OCI-LY3 (cell line): Measurements from ENCODE around the gene MIA3.

Source experiments
- H2AFZ ChIP-seq: fragments of 200-600, 300-600 bp; shearing (Covaris generic); 2 replicates; pipeline ENCODE4 v1.6.0; 2014; ENCODE audit warnings: antibody characterized with exemption, low read depth, low read length
- H3K27ac ChIP-seq: fragments of 200-600, 300-600 bp; sonication (generic); 2 replicates; pipeline ENCODE4 v1.5.1; 2014; ENCODE audit warnings: mild to moderate bottlenecking, low read length, moderate library complexity, mixed read lengths
- H3K27me3 ChIP-seq: fragments of 200-600, 300-600 bp; sonication (generic); 2 replicates; pipeline ENCODE4 v1.6.1; 2014; ENCODE audit warnings: low read depth, low read length, mixed read lengths
- H3K36me3 ChIP-seq: fragments of 200-600, 300-600 bp; sonication (generic); replicated peaks from 2 replicates; pipeline ENCODE3; 2014; ENCODE audit warnings: low read depth, low read length, mixed read lengths
- H3K4me1 ChIP-seq: fragments of 300-600, 200-600 bp; sonication (generic); 2 replicates; pipeline ENCODE4 v1.6.1; 2014; ENCODE audit warnings: low read length, mixed read lengths
- H3K4me2 ChIP-seq: fragments of 200-600, 300-600 bp; sonication (generic); 2 replicates; pipeline ENCODE4 v1.6.1; 2014; ENCODE audit warnings: low read length, mixed read lengths
- H3K4me3 ChIP-seq: fragments of 300-600, 200-600 bp; sonication (generic); 2 replicates; pipeline ENCODE4 v1.5.1; 2014; ENCODE audit warnings: antibody characterized with exemption, mild to moderate bottlenecking, low read length, moderate library complexity
- H3K79me2 ChIP-seq: fragments of 300-600, 200-600 bp; shearing (Covaris generic); 2 replicates; pipeline ENCODE4 v1.6.1; 2014; ENCODE audit warnings: mild to moderate bottlenecking, low read length, mixed read lengths
- H3K9ac ChIP-seq: fragments of 300-600, 200-600 bp; shearing (Covaris generic); 2 replicates; pipeline ENCODE4 v1.6.0; 2014; ENCODE audit warnings: mild to moderate bottlenecking, low read length, moderate library complexity
- H3K9me3 ChIP-seq: fragments of 200-600, 300-600 bp; shearing (Covaris generic); 2 replicates; pipeline ENCODE4 v1.6.1; 2014; ENCODE audit warnings: low read length, mixed read lengths; ENCODE audit not compliant: insufficient read depth
- H4K20me1 ChIP-seq: fragments of 200-600, 300-600 bp; sonication (generic); 2 replicates; pipeline ENCODE4 v1.6.1; 2016; ENCODE audit warnings: low read length, mixed read lengths; ENCODE audit not compliant: insufficient read depth
- EZH2phosphoT487 ChIP-seq: fragments of 200-600 bp; shearing (Covaris generic); IDR thresholded peaks from 2 replicates; pipeline ENCODE4 v1.6.1; 2018; ENCODE audit warnings: antibody characterized with exemption, mixed run types, low read depth
- TF ChIP-seq, protein P1 (sequence below): fragments of 200-600, 300-600 bp; sonication (generic); IDR thresholded peaks from 2 replicates; pipeline ENCODE4 v1.5.1; 2014; ENCODE audit warnings: antibody characterized with exemption, low read length, low read depth

The MIA3 gene

DNA sequence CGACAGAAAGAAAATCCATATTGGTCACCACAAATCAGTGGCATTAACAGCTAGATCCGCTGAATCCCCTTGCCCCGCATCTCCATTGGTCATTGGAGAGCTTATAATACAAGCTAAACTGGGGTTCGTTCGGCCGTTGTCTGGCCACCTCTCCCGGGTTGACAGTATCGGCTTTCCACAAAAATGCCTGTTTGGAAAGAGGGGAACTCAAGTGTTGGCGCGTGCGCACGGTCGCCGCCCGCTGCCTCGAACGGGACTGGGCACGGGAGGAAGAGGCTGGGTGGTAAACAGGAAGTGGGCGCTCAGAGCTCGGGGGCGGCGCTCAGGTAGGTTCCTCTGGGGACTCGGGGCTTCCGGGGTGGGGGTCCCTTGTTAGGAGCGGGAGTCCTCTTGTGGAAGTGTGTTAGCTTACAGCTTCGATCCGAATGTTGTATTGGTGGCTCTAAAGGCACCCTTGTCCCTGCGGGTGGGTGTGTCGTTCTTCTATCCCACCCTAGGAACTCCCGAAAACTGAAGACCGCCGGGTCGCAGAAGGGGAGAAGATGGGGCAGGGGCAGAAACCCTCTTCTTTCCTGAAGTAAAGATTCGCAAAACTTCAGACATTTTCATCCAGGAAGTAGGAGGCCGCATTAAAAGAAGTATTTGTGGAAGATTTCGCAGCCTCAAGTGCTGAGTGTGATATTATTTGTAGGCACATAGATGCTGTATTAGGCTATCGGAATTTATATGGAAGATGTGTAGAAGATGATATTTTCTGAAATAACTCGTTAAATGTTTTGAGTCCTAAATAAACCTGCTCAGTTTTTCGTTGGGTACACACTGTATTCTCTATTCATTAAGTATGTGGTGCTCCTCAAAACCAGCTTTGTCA, 95.4 kb downstream of the MIA3 start:
- peak overlapping the region; percentile 99 for H3K9ac ChIP-seq
- H2AFZ ChIP-seq = peak overlapping the region; percentile 92
- no peaks in the 10 kb centered on the region for H3K9me3 ChIP-seq
- H4K20me1 ChIP-seq = 0 out of 2 replicates have a peak, but pooled peaks cover 4% of the 10 kb centered on the region
- H3K36me3 ChIP-seq = peaks cover 17% of the 10 kb centered on the region
- TF ChIP-seq, protein P1, sequence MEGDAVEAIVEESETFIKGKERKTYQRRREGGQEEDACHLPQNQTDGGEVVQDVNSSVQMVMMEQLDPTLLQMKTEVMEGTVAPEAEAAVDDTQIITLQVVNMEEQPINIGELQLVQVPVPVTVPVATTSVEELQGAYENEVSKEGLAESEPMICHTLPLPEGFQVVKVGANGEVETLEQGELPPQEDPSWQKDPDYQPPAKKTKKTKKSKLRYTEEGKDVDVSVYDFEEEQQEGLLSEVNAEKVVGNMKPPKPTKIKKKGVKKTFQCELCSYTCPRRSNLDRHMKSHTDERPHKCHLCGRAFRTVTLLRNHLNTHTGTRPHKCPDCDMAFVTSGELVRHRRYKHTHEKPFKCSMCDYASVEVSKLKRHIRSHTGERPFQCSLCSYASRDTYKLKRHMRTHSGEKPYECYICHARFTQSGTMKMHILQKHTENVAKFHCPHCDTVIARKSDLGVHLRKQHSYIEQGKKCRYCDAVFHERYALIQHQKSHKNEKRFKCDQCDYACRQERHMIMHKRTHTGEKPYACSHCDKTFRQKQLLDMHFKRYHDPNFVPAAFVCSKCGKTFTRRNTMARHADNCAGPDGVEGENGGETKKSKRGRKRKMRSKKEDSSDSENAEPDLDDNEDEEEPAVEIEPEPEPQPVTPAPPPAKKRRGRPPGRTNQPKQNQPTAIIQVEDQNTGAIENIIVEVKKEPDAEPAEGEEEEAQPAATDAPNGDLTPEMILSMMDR = peak; percentile 23
- TF ChIP-seq EZH2phosphoT487 = no peak
- H3K4me2 ChIP-seq = peak overlapping the region; percentile 76
- H3K27ac ChIP-seq = peak overlapping the region; percentile 91
- peaks cover 11% of the 10 kb centered on the region for H3K4me1 ChIP-seq
- H3K4me3 ChIP-seq = peak overlapping the region; percentile 92
- H3K79me2 ChIP-seq = peaks cover 37% of the 10 kb centered on the region
- no peaks in the 10 kb centered on the region for H3K27me3 ChIP-seq

- Histone ChIP-seq H2AFZ (no peak overlapping the region), H4K20me1 (no peaks in the 10 kb centered on the region), H3K27me3 (no peaks in the 10 kb centered on the region), H3K4me2 (no peak overlapping the region), H3K9ac (no peak overlapping the region), H3K36me3 (peaks cover 26% of the 10 kb centered on the region), H3K27ac (no peak overlapping the region), H3K4me1 (peaks cover 4% of the 10 kb centered on the region), H3K79me2 (peaks cover 15% of the 10 kb centered on the region), H3K4me3 (no peak overlapping the region), H3K9me3 (no peaks in the 10 kb centered on the region)
- TF ChIP-seq EZH2phosphoT487 = no peak
- TF ChIP-seq, protein P1 = no peak
Observed at GRCh38 chr1:222716393-222716792, 98.5 kb downstream of the MIA3 start.
